Esophagus squamous epithelium (tissue), 4 donors: ENCODE data around the gene CBFA2T3.

Experiments used
- CTCF ChIP-seq, 6 experiments: fragments of 450-650 bp in 4 of 6; fragments of 200-600 bp in 2 of 6; sonication (generic) in 2 of 6; IDR thresholded peaks; one replicate each; pipeline ENCODE4 v1.5.1; 2016 to 2019; ENCODE audit warnings: antibody characterized with exemption in 6 of 6, mild to moderate bottlenecking in 4 of 6, moderate library complexity in 4 of 6
- POLR2A ChIP-seq, 4 donors: fragments of 450-650 bp; IDR thresholded peaks; one replicate each; pipeline ENCODE4 v1.6.1; 2017; ENCODE audit warnings: antibody characterized with exemption in 4 of 4, mild to moderate bottlenecking in 4 of 4, moderate library complexity in 3 of 4

GRCh38 chr16:88972349-88972748 lies 4.7 kb downstream of the CBFA2T3 start:
- no peak for TF ChIP-seq CTCF (IDR thresholded peaks at IDR 0.05)
- no peak for TF ChIP-seq POLR2A (IDR thresholded peaks at IDR 0.05)
